Glutamatergic neuron (in vitro differentiated cells): ENCODE data around the gene PERM1. TPM values are rescaled to one million over a fixed set of nuclear protein-coding genes. Genes with fewer than 3 reads are reported as not detected.
"Not testable (repeated sequence)": the region's sequence is repeated elsewhere in the genome, so short reads cannot be mapped to it uniquely, and the experiment has no call there.

Experiments
- DNase-seq: peaks from one replicate; pipeline ENCODE4 v3.0.0; 2022
- H3K27ac Mint-ChIP-seq: one replicate; pipeline ENCODE4 v1.8.0; 2020; ENCODE audit warnings: mild to moderate bottlenecking, mixed read lengths, inconsistent platforms; ENCODE audit not compliant: unreplicated experiment
- H3K27me3 Mint-ChIP-seq: one replicate; pipeline ENCODE4 v1.8.0; 2020; ENCODE audit warnings: mild to moderate bottlenecking, moderate library complexity, mixed read lengths, inconsistent platforms; ENCODE audit not compliant: unreplicated experiment
- H3K36me3 Mint-ChIP-seq: one replicate; pipeline ENCODE4 v1.8.0; 2020; ENCODE audit warnings: mild to moderate bottlenecking, mixed read lengths, inconsistent platforms; ENCODE audit not compliant: unreplicated experiment
- H3K4me1 Mint-ChIP-seq: one replicate; pipeline ENCODE4 v1.8.0; 2020; ENCODE audit warnings: mild to moderate bottlenecking, low read depth, mixed read lengths, inconsistent platforms; ENCODE audit not compliant: unreplicated experiment
- H3K4me3 Mint-ChIP-seq: one replicate; pipeline ENCODE4 v1.8.0; 2020; ENCODE audit warnings: mild to moderate bottlenecking, mixed read lengths, inconsistent platforms; ENCODE audit not compliant: unreplicated experiment
- H3K9me3 Mint-ChIP-seq: one replicate; pipeline ENCODE4 v1.8.0; 2020; ENCODE audit warnings: mild to moderate bottlenecking, moderate library complexity, mixed read lengths, inconsistent platforms; ENCODE audit not compliant: unreplicated experiment
- CTCF ChIP-seq: fragments of 200-600 bp; sonication (generic); IDR thresholded peaks from one replicate; pipeline ENCODE4 v1.5.0; 2021; ENCODE audit not compliant: partially characterized antibody, unreplicated experiment
- total RNA-seq: library from RNA; stranded (reverse); fragmentation: NEBNext Ultra II Directional; extraction: Animal tissue kit (Norgen Biotek cat#: 25700); gene quantifications from one replicate; pipeline ENCODE4 v1.2.1, GENCODE V29; 2021; ENCODE audit not compliant: unreplicated experiment

PERM1 gene
- total RNA-seq, 1 donor from 2014 or later = 0.32 TPM

GRCh38 chr1:978835-979743 lies 2.8 kb downstream of the PERM1 start:
- no peaks in the 10 kb centered on the region for H3K36me3 Mint-ChIP-seq
- H3K27ac Mint-ChIP-seq = no peak overlapping the region
- peaks cover 3% of the 10 kb centered on the region for H3K9me3 Mint-ChIP-seq
- peaks cover 11% of the 10 kb centered on the region for H3K27me3 Mint-ChIP-seq
- no peaks in the 10 kb centered on the region for H3K4me1 Mint-ChIP-seq
- TF ChIP-seq CTCF = no peak
- H3K4me3 Mint-ChIP-seq = no peak overlapping the region
- DNase-seq = no peak

GRCh38 chr1:978069-978834 lies 3.6 kb downstream of the PERM1 start:
- peaks cover 3% of the 10 kb centered on the region for H3K9me3 Mint-ChIP-seq
- no peak for DNase-seq
- H3K4me1 Mint-ChIP-seq = no peaks in the 10 kb centered on the region
- TF ChIP-seq CTCF = no peak
- peaks cover 11% of the 10 kb centered on the region for H3K27me3 Mint-ChIP-seq
- H3K27ac Mint-ChIP-seq = no peak overlapping the region
- H3K36me3 Mint-ChIP-seq = no peaks in the 10 kb centered on the region
- no peak overlapping the region for H3K4me3 Mint-ChIP-seq

- H3K9me3 Mint-ChIP-seq, H3K36me3 Mint-ChIP-seq, H3K4me1 Mint-ChIP-seq, H3K27ac Mint-ChIP-seq, H3K4me3 Mint-ChIP-seq: not testable (repeated sequence)
- peaks cover 11% of the 10 kb centered on the region for H3K27me3 Mint-ChIP-seq
- DNase-seq = peak; percentile 57
Observed at GRCh38 chr1:976791-977190, 5.1 kb downstream of the PERM1 start.

- H3K36me3 Mint-ChIP-seq = no peaks in the 10 kb centered on the region
- peaks cover 3% of the 10 kb centered on the region for H3K9me3 Mint-ChIP-seq
- H3K4me3 Mint-ChIP-seq = peak overlapping the region; percentile 19
- no peak overlapping the region for H3K27ac Mint-ChIP-seq
- peaks cover 11% of the 10 kb centered on the region for H3K27me3 Mint-ChIP-seq
- DNase-seq = peak; percentile 81
- TF ChIP-seq CTCF = peak; percentile 57
- no peaks in the 10 kb centered on the region for H3K4me1 Mint-ChIP-seq
Observed at GRCh38 chr1:975896-976683, 5.8 kb downstream of the PERM1 start.

- Mint-ChIP-seq H3K9me3 (peaks cover 3% of the 10 kb centered on the region), H3K4me1 (no peaks in the 10 kb centered on the region), H3K27me3 (peaks cover 11% of the 10 kb centered on the region), H3K4me3 (peak overlapping the region; percentile 19), H3K36me3 (no peaks in the 10 kb centered on the region), H3K27ac (no peak overlapping the region)
- DNase-seq = no peak
- TF ChIP-seq CTCF = no peak
Observed at GRCh38 chr1:975365-975764, 6.5 kb downstream of the PERM1 start.
